ENCODE measurements around the gene ADAMTS14. TPM values are rescaled to one million over a fixed set of nuclear protein-coding genes. Genes with fewer than 3 reads are reported as not detected.

The ADAMTS14 gene
- total RNA-seq, 1 donor from 2014 or later: 29.8 TPM

- TF ChIP-seq CTCF (IDR thresholded peaks at IDR 0.05; ENCODE audit: partially characterized antibody, unreplicated experiment): no peak
- no peak for DNase-seq
- peaks cover 7% of the 10 kb centered on the region for H3K9me3 Mint-ChIP-seq (ENCODE audit: unreplicated experiment)
- no peak overlapping the region for H3K27ac Mint-ChIP-seq (ENCODE audit: unreplicated experiment)
- H3K36me3 Mint-ChIP-seq (ENCODE audit: unreplicated experiment): peaks cover 23% of the 10 kb centered on the region
- no peak overlapping the region for H3K4me3 Mint-ChIP-seq (ENCODE audit: unreplicated experiment)
- peaks cover 11% of the 10 kb centered on the region for H3K27me3 Mint-ChIP-seq (ENCODE audit: unreplicated experiment)
- H3K4me1 Mint-ChIP-seq (ENCODE audit: low read depth, unreplicated experiment): peaks cover 2% of the 10 kb centered on the region
These were observed 20.6 kb upstream of the ADAMTS14 start for GRCh38 chr10:70651661-70652060.

GRCh38 chr10:70652761-70653657 lies 19.3 kb upstream of the ADAMTS14 start:
- Mint-ChIP-seq H3K27me3 (ENCODE audit: unreplicated experiment) (peaks cover 11% of the 10 kb centered on the region), H3K4me1 (ENCODE audit: low read depth, unreplicated experiment) (peaks cover 2% of the 10 kb centered on the region), H3K9me3 (ENCODE audit: unreplicated experiment) (peaks cover 7% of the 10 kb centered on the region), H3K4me3 (ENCODE audit: unreplicated experiment) (no peak overlapping the region), H3K27ac (ENCODE audit: unreplicated experiment) (peak overlapping the region; percentile 68), H3K36me3 (ENCODE audit: unreplicated experiment) (peaks cover 16% of the 10 kb centered on the region)
- no peak for TF ChIP-seq CTCF (IDR thresholded peaks at IDR 0.05; ENCODE audit: partially characterized antibody, unreplicated experiment)
- no peak for DNase-seq

GRCh38 chr10:70655316-70655715 lies 17.0 kb upstream of the ADAMTS14 start:
- Mint-ChIP-seq H3K27ac (ENCODE audit: unreplicated experiment) (no peak overlapping the region), H3K9me3 (ENCODE audit: unreplicated experiment) (peaks cover 7% of the 10 kb centered on the region), H3K4me1 (ENCODE audit: low read depth, unreplicated experiment) (peaks cover 2% of the 10 kb centered on the region), H3K36me3 (ENCODE audit: unreplicated experiment) (peaks cover 23% of the 10 kb centered on the region), H3K27me3 (ENCODE audit: unreplicated experiment) (peaks cover 8% of the 10 kb centered on the region), H3K4me3 (ENCODE audit: unreplicated experiment) (no peak overlapping the region)
- no peak for DNase-seq
- no peak for TF ChIP-seq CTCF (IDR thresholded peaks at IDR 0.05; ENCODE audit: partially characterized antibody, unreplicated experiment)

DNA sequence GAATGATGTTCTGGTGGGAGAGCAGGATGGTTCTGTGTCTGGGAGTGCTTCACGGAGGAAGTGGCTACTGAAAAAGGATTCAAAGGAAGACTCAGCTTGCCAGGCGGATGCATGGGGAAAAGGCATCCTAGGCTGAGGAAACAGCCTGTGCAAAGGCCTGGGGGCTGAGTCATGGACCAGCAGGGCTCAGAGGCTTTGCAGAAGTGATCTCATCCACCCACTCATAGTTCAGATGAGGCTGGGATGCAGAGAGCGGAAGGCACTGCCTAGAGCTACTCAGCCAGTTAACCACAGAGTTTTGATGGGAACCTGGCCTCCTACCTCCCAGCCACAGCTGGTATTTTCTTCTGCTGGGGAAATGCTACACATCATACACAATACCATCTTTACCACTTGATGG lies 15.8 kb upstream of the ADAMTS14 start:
- no peak for DNase-seq
- H3K9me3 Mint-ChIP-seq (ENCODE audit: unreplicated experiment): peaks cover 7% of the 10 kb centered on the region
- no peak overlapping the region for H3K27ac Mint-ChIP-seq (ENCODE audit: unreplicated experiment)
- no peak for TF ChIP-seq CTCF (IDR thresholded peaks at IDR 0.05; ENCODE audit: partially characterized antibody, unreplicated experiment)
- peaks cover 7% of the 10 kb centered on the region for H3K27me3 Mint-ChIP-seq (ENCODE audit: unreplicated experiment)
- H3K4me1 Mint-ChIP-seq (ENCODE audit: low read depth, unreplicated experiment): peaks cover 2% of the 10 kb centered on the region
- H3K4me3 Mint-ChIP-seq (ENCODE audit: unreplicated experiment): no peak overlapping the region
- peaks cover 21% of the 10 kb centered on the region for H3K36me3 Mint-ChIP-seq (ENCODE audit: unreplicated experiment)

- Mint-ChIP-seq H3K36me3 (ENCODE audit: unreplicated experiment) (peaks cover 16% of the 10 kb centered on the region), H3K4me1 (ENCODE audit: low read depth, unreplicated experiment) (peaks cover 3% of the 10 kb centered on the region), H3K27me3 (ENCODE audit: unreplicated experiment) (peaks cover 4% of the 10 kb centered on the region), H3K9me3 (ENCODE audit: unreplicated experiment) (peaks cover 7% of the 10 kb centered on the region), H3K4me3 (ENCODE audit: unreplicated experiment) (no peak overlapping the region), H3K27ac (ENCODE audit: unreplicated experiment) (no peak overlapping the region)
- TF ChIP-seq CTCF (IDR thresholded peaks at IDR 0.05; ENCODE audit: partially characterized antibody, unreplicated experiment): no peak
- no peak for DNase-seq
These were observed 15.3 kb upstream of the ADAMTS14 start for GRCh38 chr10:70657041-70657440.

All from glutamatergic neuron (in vitro differentiated cells).